MM.1S (cell line): Measurements from ENCODE around the gene PAK1.

Experiments
- DNase-seq: peaks from one replicate; pipeline ENCODE4 v3.0.0-alpha.2; 2015
- H2AFZ ChIP-seq: fragments of 300-600 bp; sonication (generic); 2 replicates; pipeline ENCODE4 v1.6.0; 2016; ENCODE audit warnings: antibody characterized with exemption, low read length
- H3F3A ChIP-seq: fragments of 300-600 bp; sonication (generic); 2 replicates; pipeline ENCODE4 v1.6.1; 2016; ENCODE audit warnings: mild to moderate bottlenecking, antibody characterized with exemption, low read length, moderate library complexity, mixed read lengths; ENCODE audit not compliant: insufficient read depth
- H3K27ac ChIP-seq: fragments of 300-600 bp; sonication (generic); 2 replicates; pipeline ENCODE4 v1.5.1; 2016; ENCODE audit warnings: mild to moderate bottlenecking, low read length
- H3K27me3 ChIP-seq: fragments of 300-600 bp; sonication (generic); replicated peaks from 2 replicates; pipeline ENCODE4 v1.6.0; 2016; ENCODE audit warnings: low read length; ENCODE audit not compliant: insufficient read depth
- H3K36me3 ChIP-seq: fragments of 300-600 bp; sonication (generic); replicated peaks from 2 replicates; pipeline ENCODE4 v1.6.1; 2016; ENCODE audit warnings: mild to moderate bottlenecking, low read length, mixed read lengths; ENCODE audit not compliant: insufficient read depth
- H3K4me1 ChIP-seq: fragments of 300-600 bp; sonication (generic); 2 replicates; pipeline ENCODE4 v1.6.1; 2016; ENCODE audit warnings: low read length, mixed read lengths
- H3K4me2 ChIP-seq: fragments of 300-600 bp; sonication (generic); 2 replicates; pipeline ENCODE4 v1.6.0; 2016; ENCODE audit warnings: low read depth, low read length
- H3K4me3 ChIP-seq: fragments of 300-600 bp; sonication (generic); 2 replicates; pipeline ENCODE4 v1.5.1; 2016; ENCODE audit warnings: low read length, mixed read lengths
- H3K79me2 ChIP-seq: fragments of 300-600 bp; sonication (generic); 2 replicates; pipeline ENCODE4 v1.6.1; 2016; ENCODE audit warnings: mixed run types, low read length, mixed read lengths
- H3K9ac ChIP-seq: fragments of 300-600 bp; sonication (generic); 2 replicates; pipeline ENCODE4 v1.6.1; 2016; ENCODE audit warnings: low read length, mixed read lengths
- H3K9me2 ChIP-seq: fragments of 300-600 bp; sonication (generic); replicated peaks from 2 replicates; pipeline ENCODE4 v1.6.1; 2016; ENCODE audit warnings: mild to moderate bottlenecking, low read length, mixed read lengths; ENCODE audit not compliant: insufficient read depth
- H3K9me3 ChIP-seq: fragments of 300-600 bp; sonication (generic); replicated peaks from 2 replicates; pipeline ENCODE4 v1.6.1; 2016; ENCODE audit warnings: mild to moderate bottlenecking, low read length, mixed read lengths; ENCODE audit not compliant: insufficient read depth
- H4K20me1 ChIP-seq: fragments of 300-600 bp; sonication (generic); 2 replicates; pipeline ENCODE4 v1.6.1; 2016; ENCODE audit warnings: mild to moderate bottlenecking, low read length, moderate library complexity, mixed read lengths; ENCODE audit not compliant: insufficient read depth
- CTCF ChIP-seq: fragments of 300-600 bp; sonication (generic); IDR thresholded peaks from 2 replicates; pipeline ENCODE4 v1.5.1; 2016; ENCODE audit warnings: antibody characterized with exemption, low read length, mixed read lengths
- EZH2 ChIP-seq: fragments of 300-600 bp; sonication (generic); optimal IDR thresholded peaks from 2 replicates; pipeline ENCODE3; 2017; ENCODE audit warnings: low read depth, mild to moderate bottlenecking, antibody characterized with exemption, low read length, mixed read lengths
- EZH2phosphoT487 ChIP-seq: fragments of 300-600 bp; sonication (generic); IDR thresholded peaks from 2 replicates; pipeline ENCODE4 v1.6.1; 2018; ENCODE audit warnings: antibody characterized with exemption, low read length

The PAK1 gene

GRCh38 chr11:77287136-77287535 lies 186.8 kb downstream of the PAK1 start:
- H3F3A ChIP-seq: no peaks in the 10 kb centered on the region
- H3K27me3 ChIP-seq: no peaks in the 10 kb centered on the region
- no peaks in the 10 kb centered on the region for H3K79me2 ChIP-seq
- no peak for DNase-seq
- no peak for TF ChIP-seq CTCF
- no peak for TF ChIP-seq EZH2
- no peak for TF ChIP-seq EZH2phosphoT487
- H3K4me1 ChIP-seq: no peaks in the 10 kb centered on the region
- no peak overlapping the region for H2AFZ ChIP-seq
- no peaks in the 10 kb centered on the region for H3K9me2 ChIP-seq
- H3K4me2 ChIP-seq: no peak overlapping the region
- H3K4me3 ChIP-seq: no peak overlapping the region
- H4K20me1 ChIP-seq: no peaks in the 10 kb centered on the region
- no peak overlapping the region for H3K27ac ChIP-seq
- H3K9ac ChIP-seq: no peak overlapping the region
- H3K9me3 ChIP-seq: no peaks in the 10 kb centered on the region
- H3K36me3 ChIP-seq: no peaks in the 10 kb centered on the region

GRCh38 chr11:77284476-77285468 lies 189.1 kb downstream of the PAK1 start:
- Histone ChIP-seq H3F3A (no peaks in the 10 kb centered on the region), H3K9me2 (no peaks in the 10 kb centered on the region), H3K79me2 (no peaks in the 10 kb centered on the region), H3K9me3 (no peaks in the 10 kb centered on the region), H3K4me3 (no peak overlapping the region), H4K20me1 (no peaks in the 10 kb centered on the region), H3K4me2 (no peak overlapping the region), H3K36me3 (no peaks in the 10 kb centered on the region), H2AFZ (no peak overlapping the region), H3K27ac (no peak overlapping the region), H3K4me1 (no peaks in the 10 kb centered on the region), H3K9ac (no peak overlapping the region), H3K27me3 (no peaks in the 10 kb centered on the region)
- TF ChIP-seq EZH2phosphoT487 (no peak), CTCF (no peak), EZH2 (no peak)
- no peak for DNase-seq

- H3K4me3 ChIP-seq: no peak overlapping the region
- H3K79me2 ChIP-seq: no peaks in the 10 kb centered on the region
- no peak for DNase-seq
- H3K27me3 ChIP-seq: no peaks in the 10 kb centered on the region
- no peaks in the 10 kb centered on the region for H3K36me3 ChIP-seq
- no peak overlapping the region for H3K9ac ChIP-seq
- H3K4me2 ChIP-seq: no peak overlapping the region
- H3K9me2 ChIP-seq: no peaks in the 10 kb centered on the region
- no peaks in the 10 kb centered on the region for H3K4me1 ChIP-seq
- H3K9me3 ChIP-seq: no peaks in the 10 kb centered on the region
- H3K27ac ChIP-seq: no peak overlapping the region
- H2AFZ ChIP-seq: no peak overlapping the region
- no peaks in the 10 kb centered on the region for H3F3A ChIP-seq
- H4K20me1 ChIP-seq: no peaks in the 10 kb centered on the region
- TF ChIP-seq CTCF (no peak), EZH2phosphoT487 (no peak), EZH2 (no peak)
Observed at GRCh38 chr11:77283101-77283500, 190.8 kb downstream of the PAK1 start.
